Glutamatergic neuron (in vitro differentiated cells): ENCODE results near the gene NRCAM. TPM values are rescaled to one million over a fixed set of nuclear protein-coding genes. Genes with fewer than 3 reads are reported as not detected.
A peak's percentile ranks its signal among the peaks of the same experiment; 100 is the strongest.

ENCODE experiments used
- DNase-seq: peaks from one replicate; pipeline ENCODE4 v3.0.0; 2022
- H3K27ac Mint-ChIP-seq: one replicate; pipeline ENCODE4 v1.8.0; 2020; ENCODE audit warnings: mild to moderate bottlenecking, mixed read lengths, inconsistent platforms; ENCODE audit not compliant: unreplicated experiment
- H3K27me3 Mint-ChIP-seq: one replicate; pipeline ENCODE4 v1.8.0; 2020; ENCODE audit warnings: mild to moderate bottlenecking, moderate library complexity, mixed read lengths, inconsistent platforms; ENCODE audit not compliant: unreplicated experiment
- H3K36me3 Mint-ChIP-seq: one replicate; pipeline ENCODE4 v1.8.0; 2020; ENCODE audit warnings: mild to moderate bottlenecking, mixed read lengths, inconsistent platforms; ENCODE audit not compliant: unreplicated experiment
- H3K4me1 Mint-ChIP-seq: one replicate; pipeline ENCODE4 v1.8.0; 2020; ENCODE audit warnings: mild to moderate bottlenecking, low read depth, mixed read lengths, inconsistent platforms; ENCODE audit not compliant: unreplicated experiment
- H3K4me3 Mint-ChIP-seq: one replicate; pipeline ENCODE4 v1.8.0; 2020; ENCODE audit warnings: mild to moderate bottlenecking, mixed read lengths, inconsistent platforms; ENCODE audit not compliant: unreplicated experiment
- H3K9me3 Mint-ChIP-seq: one replicate; pipeline ENCODE4 v1.8.0; 2020; ENCODE audit warnings: mild to moderate bottlenecking, moderate library complexity, mixed read lengths, inconsistent platforms; ENCODE audit not compliant: unreplicated experiment
- CTCF ChIP-seq: fragments of 200-600 bp; sonication (generic); IDR thresholded peaks from one replicate; pipeline ENCODE4 v1.5.0; 2021; ENCODE audit not compliant: partially characterized antibody, unreplicated experiment
- total RNA-seq: library from RNA; stranded (reverse); fragmentation: NEBNext Ultra II Directional; extraction: Animal tissue kit (Norgen Biotek cat#: 25700); gene quantifications from one replicate; pipeline ENCODE4 v1.2.1, GENCODE V29; 2021; ENCODE audit not compliant: unreplicated experiment

Gene NRCAM
- total RNA-seq, 1 donor from 2014 or later: 120 TPM

GRCh38 chr7:108413337-108413736 is 42.9 kb downstream of the NRCAM start:
- TF ChIP-seq CTCF: no peak
- H3K4me1 Mint-ChIP-seq: peaks cover 44% of the 10 kb centered on the region
- no peak overlapping the region for H3K4me3 Mint-ChIP-seq
- no peak for DNase-seq
- H3K27ac Mint-ChIP-seq: no peak overlapping the region
- peaks cover 4% of the 10 kb centered on the region for H3K27me3 Mint-ChIP-seq
- peaks cover 4% of the 10 kb centered on the region for H3K36me3 Mint-ChIP-seq
- peaks cover 2% of the 10 kb centered on the region for H3K9me3 Mint-ChIP-seq

- TF ChIP-seq CTCF: no peak
- DNase-seq: no peak
- H3K36me3 Mint-ChIP-seq: peaks cover 4% of the 10 kb centered on the region
- H3K4me3 Mint-ChIP-seq: peak overlapping the region; percentile 34
- H3K4me1 Mint-ChIP-seq: peaks cover 15% of the 10 kb centered on the region
- peaks cover 5% of the 10 kb centered on the region for H3K9me3 Mint-ChIP-seq
- no peak overlapping the region for H3K27ac Mint-ChIP-seq
- H3K27me3 Mint-ChIP-seq: peaks cover 2% of the 10 kb centered on the region
These were observed 47.1 kb downstream of the NRCAM start for GRCh38 chr7:108409146-108409545.

GRCh38 chr7:108408296-108408991 is 47.8 kb downstream of the NRCAM start:
- H3K27me3 Mint-ChIP-seq: peaks cover 2% of the 10 kb centered on the region
- H3K4me1 Mint-ChIP-seq: peaks cover 13% of the 10 kb centered on the region
- peak overlapping the region; percentile 30 for H3K4me3 Mint-ChIP-seq
- DNase-seq: no peak
- no peak for TF ChIP-seq CTCF
- H3K9me3 Mint-ChIP-seq: peaks cover 5% of the 10 kb centered on the region
- H3K27ac Mint-ChIP-seq: no peak overlapping the region
- H3K36me3 Mint-ChIP-seq: peaks cover 4% of the 10 kb centered on the region

- H3K4me1 Mint-ChIP-seq: peaks cover 15% of the 10 kb centered on the region
- H3K36me3 Mint-ChIP-seq: peaks cover 4% of the 10 kb centered on the region
- H3K27me3 Mint-ChIP-seq: peaks cover 2% of the 10 kb centered on the region
- TF ChIP-seq CTCF: no peak
- DNase-seq: no peak
- no peak overlapping the region for H3K27ac Mint-ChIP-seq
- no peak overlapping the region for H3K4me3 Mint-ChIP-seq
- H3K9me3 Mint-ChIP-seq: peaks cover 5% of the 10 kb centered on the region
These were observed 48.6 kb downstream of the NRCAM start for GRCh38 chr7:108407676-108408075.

- Mint-ChIP-seq H3K27me3 (peaks cover 2% of the 10 kb centered on the region), H3K4me1 (peaks cover 17% of the 10 kb centered on the region), H3K9me3 (peaks cover 5% of the 10 kb centered on the region), H3K36me3 (peaks cover 4% of the 10 kb centered on the region), H3K27ac (no peak overlapping the region), H3K4me3 (no peak overlapping the region)
- TF ChIP-seq CTCF: no peak
- DNase-seq: no peak
These were observed 49.9 kb downstream of the NRCAM start for GRCh38 chr7:108406222-108406890.
